HG03159 (cell line): Measurements from ENCODE around the gene SMYD3.
A peak's percentile ranks its signal among the peaks of the same experiment; 100 is the strongest.

Experiments
- ATAC-seq: cut with Tn5 transposase; IDR thresholded peaks from one replicate; pipeline ENCODE4 v1.9.1; 2021; ENCODE audit warnings: mild to moderate bottlenecking, moderate library complexity; ENCODE audit not compliant: unreplicated experiment

SMYD3 gene

GRCh38 chr1:246283771-246284410 lies 223.2 kb downstream of the SMYD3 start:
- no peak for ATAC-seq

DNA sequence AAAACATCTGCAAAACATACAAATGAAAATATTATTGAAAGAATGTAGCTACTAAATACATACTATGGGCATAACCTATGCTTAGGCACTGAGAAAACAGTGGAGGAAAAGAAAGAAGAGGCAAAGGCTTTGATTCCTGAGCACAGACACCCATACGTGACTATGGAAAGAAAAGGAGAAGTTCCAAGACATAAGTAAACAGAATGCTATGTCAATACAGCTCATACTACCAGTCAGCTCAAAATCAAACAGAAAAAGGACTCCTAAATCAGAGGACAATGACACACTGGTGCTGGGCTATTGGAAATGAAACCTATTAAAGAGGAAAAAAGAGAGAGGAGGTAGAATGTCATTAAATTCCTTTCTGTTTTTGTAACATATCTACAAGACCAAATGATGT lies 225.4 kb downstream of the SMYD3 start:
- ATAC-seq = no peak

- no peak for ATAC-seq
These were observed 225.9 kb downstream of the SMYD3 start for GRCh38 chr1:246281195-246281594.

DNA sequence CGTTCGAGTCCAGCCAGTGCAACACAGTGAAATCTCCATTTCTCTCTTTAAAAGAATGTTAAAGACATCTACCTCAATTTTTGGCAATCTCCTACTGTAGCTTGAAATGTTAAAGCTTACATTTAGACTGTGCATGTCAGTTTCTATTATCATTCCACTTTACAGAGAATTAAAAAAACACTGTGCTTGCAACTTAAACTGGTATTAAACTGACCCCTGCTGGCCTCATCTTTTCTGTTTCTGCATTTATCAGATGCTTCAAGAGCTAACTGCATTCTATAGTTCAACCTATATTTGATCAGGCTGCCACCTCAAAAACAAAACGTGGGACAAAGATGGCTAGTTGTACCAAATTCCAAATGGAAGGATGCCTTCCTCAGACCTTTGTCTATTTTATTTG lies 226.5 kb downstream of the SMYD3 start:
- no peak for ATAC-seq

DNA sequence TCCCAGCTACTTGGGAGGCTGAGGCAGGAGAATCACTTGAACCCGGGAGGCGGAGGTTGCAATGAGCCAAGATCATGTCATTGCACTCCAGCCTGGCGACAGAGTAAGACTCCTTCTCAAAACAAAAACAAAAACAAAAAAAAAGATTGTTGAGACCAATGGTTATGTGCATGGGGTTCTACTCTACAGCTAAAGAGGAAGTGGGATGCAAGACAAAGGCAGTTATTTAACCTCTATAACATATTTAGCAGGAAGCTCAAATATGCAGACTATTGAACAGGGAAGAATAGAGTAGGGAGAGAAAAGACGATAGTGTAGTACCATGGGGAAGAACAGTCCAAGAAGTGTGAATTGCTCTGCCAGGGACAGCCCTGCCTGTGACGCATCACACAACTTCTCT lies 227.7 kb downstream of the SMYD3 start:
- no peak for ATAC-seq

DNA sequence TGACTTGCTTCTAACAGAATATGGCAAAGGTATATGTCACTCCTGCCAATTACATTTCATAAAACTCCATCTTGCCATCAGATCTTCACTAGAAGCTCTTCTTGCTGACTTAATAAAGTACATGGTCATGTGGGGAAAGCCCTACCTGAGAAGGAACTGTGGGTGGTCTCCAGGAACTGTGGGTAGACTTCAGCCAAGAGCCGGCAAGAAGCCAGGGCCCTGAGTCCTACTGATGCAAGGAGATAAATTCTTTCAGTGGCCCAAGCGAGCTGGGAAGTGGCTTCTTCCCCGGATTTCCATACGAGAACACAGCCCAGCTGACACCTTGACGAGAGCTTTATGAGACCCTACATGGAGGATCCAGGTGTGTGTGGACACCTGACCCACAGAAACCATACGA lies 228.7 kb downstream of the SMYD3 start:
- no peak for ATAC-seq

GRCh38 chr1:246275036-246275435 lies 232.0 kb downstream of the SMYD3 start:
- no peak for ATAC-seq

- ATAC-seq = no peak
These were observed 232.9 kb downstream of the SMYD3 start for GRCh38 chr1:246274186-246274585.

DNA sequence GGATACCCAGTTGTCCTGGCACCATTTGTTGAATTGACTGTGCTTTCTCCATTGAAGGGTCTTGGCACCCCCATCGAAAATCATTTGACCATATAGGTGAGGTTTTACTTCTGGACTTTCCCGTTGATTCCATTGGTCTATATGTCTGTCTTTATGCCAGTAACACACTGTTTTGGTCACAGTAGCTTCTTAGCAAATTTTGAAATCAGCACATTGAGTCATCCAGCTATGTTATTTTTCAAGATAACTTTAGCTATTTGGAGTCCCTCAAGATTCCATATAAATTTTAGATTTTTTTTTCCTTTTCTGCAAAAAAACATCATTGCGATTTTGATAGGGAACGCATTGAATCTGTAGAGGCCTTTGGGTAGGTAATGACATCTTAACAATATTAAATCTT lies 235.6 kb downstream of the SMYD3 start:
- ATAC-seq = no peak

- peak; percentile 92 for ATAC-seq
These were observed 236.8 kb downstream of the SMYD3 start for GRCh38 chr1:246270236-246270635.

GRCh38 chr1:246269466-246269865 lies 237.6 kb downstream of the SMYD3 start:
- ATAC-seq = no peak

DNA sequence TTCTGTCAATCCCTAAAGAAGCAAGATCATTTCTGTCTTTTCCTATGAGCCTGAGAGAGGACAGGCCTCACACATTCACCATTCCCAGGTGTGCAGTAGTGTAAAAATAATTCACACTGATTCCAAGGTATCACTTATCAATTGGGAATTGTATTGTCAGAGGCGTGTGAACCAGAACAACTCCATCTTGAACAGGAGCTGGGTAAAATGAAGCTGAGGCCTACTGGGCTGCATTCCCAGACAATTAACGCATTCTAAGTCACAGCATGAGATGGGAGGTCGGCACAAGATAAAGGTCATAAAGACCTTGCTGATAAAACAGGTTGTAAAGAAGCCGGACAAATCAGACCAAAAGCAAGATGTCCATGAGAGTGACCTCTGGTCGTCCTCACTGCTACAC lies 239.2 kb downstream of the SMYD3 start:
- ATAC-seq = no peak

DNA sequence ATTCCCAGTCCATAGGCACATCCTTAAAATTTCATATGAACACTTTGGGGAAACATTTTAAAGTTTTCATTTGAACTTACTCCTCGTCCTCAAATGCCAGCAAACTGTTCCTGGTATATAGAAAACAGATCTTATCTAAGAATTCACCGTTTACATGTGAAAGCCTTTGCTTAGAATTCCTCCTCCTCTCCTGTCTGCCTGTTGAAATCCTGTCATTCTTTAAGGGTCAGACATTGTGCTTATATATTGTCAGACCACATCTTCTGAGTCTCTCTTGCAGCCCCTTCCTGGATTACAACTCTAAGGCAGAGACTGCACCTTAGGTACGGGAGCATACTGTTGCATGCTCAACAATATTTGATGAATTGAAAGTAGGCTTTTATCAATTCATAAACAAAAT lies 239.7 kb downstream of the SMYD3 start:
- no peak for ATAC-seq

- no peak for ATAC-seq
These were observed 241.6 kb downstream of the SMYD3 start for GRCh38 chr1:246265481-246265880.

DNA sequence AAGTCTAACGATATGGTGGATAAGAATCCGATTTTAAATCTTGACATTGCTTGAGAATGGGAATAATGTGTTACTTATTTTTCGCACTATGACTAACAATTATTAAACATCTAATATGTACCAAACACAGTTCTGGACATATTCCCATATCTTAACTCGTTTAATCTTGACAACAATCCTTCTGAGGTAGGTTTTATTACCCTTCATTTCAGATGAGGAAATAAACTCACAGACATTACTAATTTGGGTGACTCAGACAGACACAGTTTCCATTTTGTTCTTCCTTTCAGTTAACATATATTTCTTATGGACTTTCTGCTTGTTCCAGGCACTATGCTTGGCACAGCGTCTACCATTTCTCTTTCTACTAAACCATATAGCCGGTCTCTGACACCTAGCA lies 244.8 kb downstream of the SMYD3 start:
- no peak for ATAC-seq

DNA sequence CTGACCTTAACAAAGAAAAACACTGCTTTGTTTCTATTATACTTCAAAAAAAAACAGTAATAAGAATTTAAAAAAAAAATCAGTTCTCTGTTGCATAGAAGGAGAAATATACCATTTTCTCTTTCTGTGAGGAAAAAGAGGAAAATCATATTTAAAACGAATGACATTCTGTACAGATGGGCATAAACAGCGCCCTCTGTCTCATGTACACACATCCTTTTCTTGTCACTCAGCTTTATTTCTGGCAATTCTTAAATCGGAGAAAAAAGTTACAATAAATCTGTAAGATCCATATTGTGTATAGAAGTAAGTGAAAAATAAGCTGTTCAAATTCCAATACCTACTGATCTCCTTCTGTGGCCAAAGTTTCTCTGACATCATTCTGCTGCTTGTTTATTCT lies 245.4 kb downstream of the SMYD3 start:
- ATAC-seq = no peak

DNA sequence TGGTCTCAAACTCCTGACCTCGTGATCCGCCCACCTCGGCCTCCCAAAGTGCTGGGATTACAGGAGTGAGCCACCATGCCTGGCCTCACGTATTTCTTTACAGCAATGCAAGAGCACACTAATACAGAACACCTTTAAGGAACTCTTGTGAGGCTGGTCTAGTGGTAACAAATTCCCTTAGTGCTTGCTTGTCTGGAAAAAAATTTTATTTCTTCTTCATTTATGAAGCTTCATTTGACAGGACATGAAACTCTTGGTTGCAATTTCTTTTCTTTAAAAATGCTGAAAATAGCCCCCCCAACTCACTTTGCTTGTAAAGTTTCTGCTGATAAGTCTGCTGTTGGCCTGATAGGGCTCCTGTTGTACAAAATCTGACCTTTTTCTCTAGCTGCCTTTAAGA lies 248.8 kb downstream of the SMYD3 start:
- ATAC-seq = no peak

DNA sequence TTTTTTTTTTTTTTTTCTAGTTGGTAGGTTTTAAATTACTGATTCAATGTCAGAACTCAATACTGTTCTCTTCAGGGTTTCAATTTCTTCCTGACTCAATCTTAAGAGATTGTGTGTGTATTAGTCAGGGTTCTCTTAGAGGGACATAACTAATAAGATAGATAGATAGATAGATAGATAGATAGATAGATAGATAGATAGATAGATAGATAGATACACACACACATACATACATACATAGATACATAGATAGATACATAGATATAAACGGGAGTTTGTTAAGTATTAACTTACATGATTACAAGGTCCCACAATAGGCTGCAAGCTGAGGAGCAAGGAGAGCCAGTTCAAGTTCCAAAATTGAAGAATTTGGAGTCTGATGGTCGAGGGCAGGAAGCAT lies 251.3 kb downstream of the SMYD3 start:
- no peak for ATAC-seq

DNA sequence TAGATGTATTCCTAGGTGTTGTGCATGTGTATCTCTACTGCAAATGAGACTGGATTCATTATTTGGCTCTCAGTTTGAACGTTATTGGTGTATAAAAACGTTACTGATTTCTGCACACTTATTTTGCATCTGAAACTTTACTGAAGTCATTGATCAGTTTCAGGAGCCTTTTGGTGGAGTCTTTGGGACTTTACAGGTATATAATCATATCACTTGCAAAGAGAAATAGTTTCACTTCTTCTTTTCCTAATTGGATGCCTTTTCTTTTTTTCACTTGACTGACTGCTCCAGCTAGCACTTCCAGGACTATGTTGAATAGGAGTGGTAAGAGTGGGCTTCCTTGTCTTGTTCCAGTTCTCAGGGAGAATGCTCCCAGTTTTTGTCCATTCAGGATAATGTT lies 252.2 kb downstream of the SMYD3 start:
- no peak for ATAC-seq

DNA sequence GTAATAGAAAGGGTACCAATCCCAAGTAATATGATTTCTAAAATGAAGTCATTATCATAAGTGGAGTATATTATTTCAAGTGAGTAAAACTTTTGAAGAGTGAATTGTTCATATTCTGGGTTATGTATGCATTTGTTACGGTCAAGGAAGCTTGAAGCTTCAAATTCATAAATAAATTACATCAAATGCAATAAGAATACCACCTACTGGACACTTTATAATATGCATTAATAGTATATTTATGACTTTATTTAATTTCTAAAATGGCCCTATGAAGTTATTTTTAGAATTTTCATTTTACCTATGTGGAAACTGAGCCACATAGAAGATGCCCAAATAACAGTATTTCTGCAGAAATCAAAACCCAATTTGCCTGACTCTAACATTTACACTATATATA lies 260.6 kb downstream of the SMYD3 start:
- ATAC-seq = no peak

DNA sequence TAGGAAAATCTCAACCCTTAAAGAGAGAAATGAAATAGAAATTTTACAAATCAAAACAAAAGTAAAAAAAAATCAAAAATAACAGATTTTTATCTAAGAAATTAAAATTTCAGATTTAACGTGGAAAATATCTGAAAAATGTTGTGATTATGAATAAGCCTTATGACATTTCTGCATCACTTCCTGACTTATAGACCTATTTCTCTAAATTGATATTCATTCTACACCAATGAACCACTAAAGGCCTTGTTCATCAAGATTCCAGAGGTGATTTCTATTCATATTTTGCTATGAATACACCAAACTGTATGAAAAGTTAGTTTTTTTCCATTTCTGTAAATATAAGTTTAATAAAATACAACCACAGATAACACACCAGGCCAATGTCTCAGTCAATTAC lies 261.5 kb downstream of the SMYD3 start:
- no peak for ATAC-seq

DNA sequence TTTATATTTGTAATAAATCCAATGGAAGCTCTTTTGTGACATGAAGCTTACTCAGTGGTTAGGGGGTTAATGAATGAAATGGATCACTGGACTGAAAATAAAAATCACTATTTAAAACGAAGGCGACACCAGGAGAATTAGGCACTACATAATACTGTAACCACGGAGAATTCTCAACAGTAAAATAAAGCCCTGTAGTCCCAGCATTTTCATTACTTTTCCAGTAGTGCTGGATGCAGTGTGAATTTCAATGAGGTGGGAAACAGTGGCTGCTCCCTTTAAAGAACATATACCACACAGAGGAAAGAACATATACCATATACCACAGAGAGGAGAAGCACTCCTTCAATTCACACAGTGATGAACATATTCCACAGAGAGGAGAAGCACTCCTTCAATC lies 275.0 kb downstream of the SMYD3 start:
- ATAC-seq = no peak

DNA sequence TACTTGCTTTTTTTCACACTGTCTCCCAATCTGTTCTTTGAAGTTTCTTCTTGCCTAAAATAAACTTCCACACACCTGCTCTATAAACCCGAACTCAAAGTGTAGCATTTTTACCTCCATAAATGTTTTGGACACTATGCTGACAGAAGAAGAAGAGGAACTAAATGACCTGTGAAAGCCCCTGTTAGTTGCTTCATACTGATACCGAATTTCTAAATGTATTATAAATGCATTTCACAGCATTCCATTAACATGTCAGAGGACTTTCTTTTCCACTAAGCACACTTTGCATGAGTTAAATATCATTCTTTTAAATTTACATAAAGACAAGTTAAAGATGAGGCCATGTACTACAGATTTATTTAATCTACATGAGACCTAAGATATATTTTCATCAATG lies 281.0 kb downstream of the SMYD3 start:
- ATAC-seq = no peak
